Cardiac fibroblast (primary cell): Measurements from ENCODE around the gene IL10RA.

Experiments
- DNase-seq, 2 donors: peaks; one replicate each; pipeline versions ENCODE4 v3.0.0 to v3.0.0-alpha.2; 2010; ENCODE audit warnings: low read depth in 2 of 2
- H3K4me3 ChIP-seq, 2 donors: replicated peaks in 1 of 2; 1 replicate in 1 of 2; 2 replicates in 1 of 2; pipeline ENCODE4 v1.5.1; 2011; ENCODE audit warnings: low read depth in 2 of 2, low read length in 2 of 2, mild to moderate bottlenecking in 2 of 2, moderate library complexity in 1 of 2
- TF ChIP-seq, protein P1 (sequence below): IDR thresholded peaks from one replicate; pipeline ENCODE4 v1.5.1; 2011; ENCODE audit warnings: low read depth, mild to moderate bottlenecking, low read length, inconsistent platforms

The IL10RA gene

GRCh38 chr11:118033443-118033842 lies 47.2 kb downstream of the IL10RA start:
- H3K4me3 ChIP-seq, result no peak overlapping the region
- TF ChIP-seq, protein P1, sequence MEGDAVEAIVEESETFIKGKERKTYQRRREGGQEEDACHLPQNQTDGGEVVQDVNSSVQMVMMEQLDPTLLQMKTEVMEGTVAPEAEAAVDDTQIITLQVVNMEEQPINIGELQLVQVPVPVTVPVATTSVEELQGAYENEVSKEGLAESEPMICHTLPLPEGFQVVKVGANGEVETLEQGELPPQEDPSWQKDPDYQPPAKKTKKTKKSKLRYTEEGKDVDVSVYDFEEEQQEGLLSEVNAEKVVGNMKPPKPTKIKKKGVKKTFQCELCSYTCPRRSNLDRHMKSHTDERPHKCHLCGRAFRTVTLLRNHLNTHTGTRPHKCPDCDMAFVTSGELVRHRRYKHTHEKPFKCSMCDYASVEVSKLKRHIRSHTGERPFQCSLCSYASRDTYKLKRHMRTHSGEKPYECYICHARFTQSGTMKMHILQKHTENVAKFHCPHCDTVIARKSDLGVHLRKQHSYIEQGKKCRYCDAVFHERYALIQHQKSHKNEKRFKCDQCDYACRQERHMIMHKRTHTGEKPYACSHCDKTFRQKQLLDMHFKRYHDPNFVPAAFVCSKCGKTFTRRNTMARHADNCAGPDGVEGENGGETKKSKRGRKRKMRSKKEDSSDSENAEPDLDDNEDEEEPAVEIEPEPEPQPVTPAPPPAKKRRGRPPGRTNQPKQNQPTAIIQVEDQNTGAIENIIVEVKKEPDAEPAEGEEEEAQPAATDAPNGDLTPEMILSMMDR, result no peak
- DNase-seq, result no peak

DNA sequence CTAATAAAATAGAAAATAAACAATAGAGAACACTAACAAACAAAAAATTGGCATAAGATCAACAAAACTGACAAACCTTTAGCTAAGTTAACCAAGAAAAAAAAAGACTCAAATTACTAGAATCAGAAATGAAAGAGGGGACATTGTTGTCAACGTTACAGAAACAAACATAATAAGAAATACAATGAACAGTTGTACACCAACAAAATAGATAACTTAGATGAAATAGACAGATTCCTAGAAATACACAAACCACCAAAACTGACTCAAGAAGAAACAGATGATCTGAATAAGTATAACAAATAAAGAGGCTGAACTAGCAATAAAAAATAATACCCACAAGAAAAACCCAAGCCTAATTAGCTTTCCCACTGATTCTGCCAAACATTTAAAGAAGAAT lies 55.9 kb downstream of the IL10RA start:
- no peak for DNase-seq
- H3K4me3 ChIP-seq, result no peak overlapping the region
- TF ChIP-seq, protein P1, result no peak

DNA sequence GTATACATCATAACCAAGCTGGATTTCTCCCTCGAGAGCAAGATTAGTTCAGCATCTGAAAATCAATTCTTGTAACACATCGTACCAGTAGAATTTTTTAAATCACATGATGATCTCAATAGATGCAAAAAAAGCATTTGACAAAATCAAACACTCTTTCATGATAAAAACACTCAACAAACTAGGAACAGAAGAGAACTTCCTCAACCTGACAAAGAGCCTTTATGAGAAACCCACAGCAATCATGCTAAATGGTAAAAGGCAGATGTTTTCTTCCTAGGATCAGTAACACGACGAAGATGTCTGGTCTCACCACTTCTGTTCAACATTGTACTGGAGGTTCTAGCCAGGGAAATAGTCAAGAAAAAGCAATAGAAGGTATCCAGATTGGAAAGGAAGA lies 56.6 kb downstream of the IL10RA start:
- H3K4me3 ChIP-seq, result no peak overlapping the region
- TF ChIP-seq, protein P1, result no peak
- DNase-seq, result no peak

DNA sequence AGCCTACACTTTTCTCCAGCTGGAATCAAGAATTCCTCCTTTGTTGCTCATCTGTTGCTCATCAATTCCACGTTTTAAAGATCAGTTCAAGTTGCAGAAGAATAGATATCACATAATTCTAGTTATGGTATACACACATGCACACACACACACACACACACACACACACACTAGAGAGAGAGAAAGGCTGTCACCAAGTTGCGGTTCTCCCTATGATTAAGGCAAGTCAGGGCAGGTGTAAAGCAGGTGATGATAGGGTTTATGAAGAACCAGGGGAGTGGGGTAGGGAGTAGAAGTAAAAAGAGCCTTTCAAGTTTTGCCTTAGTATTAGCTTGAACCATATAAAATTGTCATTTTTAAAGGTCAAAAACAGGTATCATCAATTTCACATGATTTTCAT lies 59.0 kb downstream of the IL10RA start:
- no peak overlapping the region for H3K4me3 ChIP-seq
- DNase-seq, result no peak
- TF ChIP-seq, protein P1, result no peak

- H3K4me3 ChIP-seq, result no peak overlapping the region
- TF ChIP-seq, protein P1, result no peak
- no peak for DNase-seq
Measured at GRCh38 chr11:118046051-118046963, 60.1 kb downstream of the IL10RA start.

DNA sequence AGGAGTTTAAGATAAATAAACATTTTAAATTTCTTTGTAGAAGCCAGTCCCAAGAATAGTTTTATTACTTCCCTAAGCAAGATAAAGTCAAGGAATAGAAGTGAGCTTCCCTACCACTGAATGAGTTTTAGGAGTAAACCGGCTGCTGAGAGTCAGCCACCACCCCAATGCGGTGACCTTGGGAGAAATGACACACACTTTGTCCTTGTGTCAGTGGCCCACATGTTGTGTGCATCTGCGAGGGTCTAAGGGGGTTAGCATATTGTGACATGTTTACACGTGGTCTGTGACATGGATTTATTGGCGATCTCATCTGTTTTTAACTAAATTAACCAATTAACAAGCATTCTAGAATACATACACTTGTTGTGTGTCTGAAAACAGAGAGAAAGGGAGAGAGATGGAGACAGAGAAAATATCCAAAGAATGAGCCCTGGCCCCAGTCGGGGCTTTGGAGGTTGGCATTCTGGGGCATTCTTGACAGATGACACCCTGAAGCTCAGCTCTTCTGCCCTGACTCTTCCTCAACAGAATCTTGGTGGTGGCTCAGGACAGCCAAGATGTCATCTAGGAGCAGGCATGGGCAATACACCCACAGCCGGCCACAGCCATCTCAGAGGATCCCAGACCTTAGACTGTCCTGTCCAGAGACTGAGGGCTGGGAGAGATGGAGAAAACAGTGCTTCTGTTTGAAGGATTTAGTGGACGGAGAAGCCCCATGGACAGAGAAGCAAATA lies 60.9 kb downstream of the IL10RA start:
- TF ChIP-seq, protein P1, result no peak
- DNase-seq, result no peak

More for the DNA sequence above, 60.9 kb downstream of the IL10RA start:
- H3K4me3 ChIP-seq, result no peak overlapping the region
